ENCODE measurements around the gene HES2.
A peak's percentile ranks its signal among the peaks of the same experiment; 100 is the strongest.

HES2 gene

GRCh38 chr1:6461538-6462411, 42.1 kb upstream of the HES2 start:
- no peak overlapping the region for H2BK5ac ChIP-seq (ENCODE audit: low read length)
- no peaks in the 10 kb centered on the region for H3K79me1 ChIP-seq (ENCODE audit: low read length)
- no peak overlapping the region for H3K18ac ChIP-seq (ENCODE audit: low read length)
- H2BK120ac ChIP-seq (ENCODE audit: low read depth, low read length) = no peak overlapping the region
- H3K27me3 ChIP-seq (ENCODE audit: insufficient read depth, low read length, poor library complexity) = no peaks in the 10 kb centered on the region
- no peaks in the 10 kb centered on the region for H3K36me3 ChIP-seq (ENCODE audit: control insufficient read depth, insufficient read depth, low read length)
- H3K56ac ChIP-seq (ENCODE audit: low read length) = no peak overlapping the region
- no peak overlapping the region for H3K23ac ChIP-seq (ENCODE audit: low read length)
- no peak overlapping the region for H2BK15ac ChIP-seq (replicated peaks; ENCODE audit: low read depth)
- no peak for DNase-seq
- H3K27ac ChIP-seq (ENCODE audit: low read depth, low read length) = no peak overlapping the region
- no peak overlapping the region for H3K4me3 ChIP-seq (ENCODE audit: low read length)
- no peak overlapping the region for H2AK5ac ChIP-seq (ENCODE audit: low read length)
- no peaks in the 10 kb centered on the region for H3K79me2 ChIP-seq (ENCODE audit: control insufficient read depth, insufficient read depth, low read length)
- no peak overlapping the region for H4K8ac ChIP-seq (ENCODE audit: low read depth, low read length)
- no peak overlapping the region for H3K4me2 ChIP-seq (ENCODE audit: low read length)
- H3K9ac ChIP-seq (ENCODE audit: low read length) = no peak overlapping the region
- H3K4ac ChIP-seq (ENCODE audit: low read depth, low read length) = no peak overlapping the region
- no CpG with 5 or more reads among the region's 48 CpGs for WGBS (ENCODE audit: extremely low coverage, insufficient coverage, low lambda C conversion rate)
- H3K4me1 ChIP-seq (ENCODE audit: control insufficient read depth, low read depth, low read length) = no peaks in the 10 kb centered on the region
- no peak overlapping the region for H4K5ac ChIP-seq (ENCODE audit: low read length)

GRCh38 chr1:6461051-6461530, 41.4 kb upstream of the HES2 start:
- no peaks in the 10 kb centered on the region for H3K79me1 ChIP-seq (ENCODE audit: low read length)
- H3K4ac ChIP-seq (ENCODE audit: low read depth, low read length) = no peak overlapping the region
- no peak overlapping the region for H2AK5ac ChIP-seq (ENCODE audit: low read length)
- no peak overlapping the region for H2BK15ac ChIP-seq (replicated peaks; ENCODE audit: low read depth)
- H3K56ac ChIP-seq (ENCODE audit: low read length) = no peak overlapping the region
- H3K27ac ChIP-seq (ENCODE audit: low read depth, low read length) = no peak overlapping the region
- no peak overlapping the region for H3K23ac ChIP-seq (ENCODE audit: low read length)
- no peaks in the 10 kb centered on the region for H3K36me3 ChIP-seq (ENCODE audit: control insufficient read depth, insufficient read depth, low read length)
- no peak overlapping the region for H4K8ac ChIP-seq (ENCODE audit: low read depth, low read length)
- no peaks in the 10 kb centered on the region for H3K79me2 ChIP-seq (ENCODE audit: control insufficient read depth, insufficient read depth, low read length)
- H2BK120ac ChIP-seq (ENCODE audit: low read depth, low read length) = no peak overlapping the region
- H3K9ac ChIP-seq (ENCODE audit: low read length) = no peak overlapping the region
- H3K18ac ChIP-seq (ENCODE audit: low read length) = no peak overlapping the region
- no peaks in the 10 kb centered on the region for H3K27me3 ChIP-seq (ENCODE audit: insufficient read depth, low read length, poor library complexity)
- H3K4me2 ChIP-seq (ENCODE audit: low read length) = no peak overlapping the region
- H3K4me3 ChIP-seq (ENCODE audit: low read length) = no peak overlapping the region
- no peak overlapping the region for H2BK5ac ChIP-seq (ENCODE audit: low read length)
- H4K5ac ChIP-seq (ENCODE audit: low read length) = no peak overlapping the region
- H3K4me1 ChIP-seq (ENCODE audit: control insufficient read depth, low read depth, low read length) = no peaks in the 10 kb centered on the region
- WGBS (ENCODE audit: extremely low coverage, insufficient coverage, low lambda C conversion rate) = no CpG with 5 or more reads among the region's 40 CpGs
- DNase-seq = no peak

- H3K23ac ChIP-seq (ENCODE audit: low read length) = no peak overlapping the region
- H2AK5ac ChIP-seq (ENCODE audit: low read length) = no peak overlapping the region
- no peaks in the 10 kb centered on the region for H3K79me2 ChIP-seq (ENCODE audit: control insufficient read depth, insufficient read depth, low read length)
- no peaks in the 10 kb centered on the region for H3K36me3 ChIP-seq (ENCODE audit: control insufficient read depth, insufficient read depth, low read length)
- no peak overlapping the region for H3K9ac ChIP-seq (ENCODE audit: low read length)
- H3K27me3 ChIP-seq (ENCODE audit: insufficient read depth, low read length, poor library complexity) = no peaks in the 10 kb centered on the region
- H3K27ac ChIP-seq (ENCODE audit: low read depth, low read length) = no peak overlapping the region
- no peak overlapping the region for H3K4ac ChIP-seq (ENCODE audit: low read depth, low read length)
- H3K79me1 ChIP-seq (ENCODE audit: low read length) = no peaks in the 10 kb centered on the region
- no peak overlapping the region for H3K4me3 ChIP-seq (ENCODE audit: low read length)
- DNase-seq = no peak
- H4K5ac ChIP-seq (ENCODE audit: low read length) = no peak overlapping the region
- H4K8ac ChIP-seq (ENCODE audit: low read depth, low read length) = no peak overlapping the region
- H3K56ac ChIP-seq (ENCODE audit: low read length) = peak overlapping the region; percentile 30
- no peaks in the 10 kb centered on the region for H3K4me1 ChIP-seq (ENCODE audit: control insufficient read depth, low read depth, low read length)
- WGBS (ENCODE audit: extremely low coverage, insufficient coverage, low lambda C conversion rate) = no CpG with 5 or more reads among the region's 39 CpGs
- no peak overlapping the region for H2BK120ac ChIP-seq (ENCODE audit: low read depth, low read length)
- H3K18ac ChIP-seq (ENCODE audit: low read length) = peak overlapping the region; percentile 16
- no peak overlapping the region for H2BK5ac ChIP-seq (ENCODE audit: low read length)
- no peak overlapping the region for H3K4me2 ChIP-seq (ENCODE audit: low read length)
- no peak overlapping the region for H2BK15ac ChIP-seq (replicated peaks; ENCODE audit: low read depth)
Observed at GRCh38 chr1:6460301-6461050, 40.8 kb upstream of the HES2 start.

GRCh38 chr1:6459850-6460265, 40.1 kb upstream of the HES2 start:
- H4K5ac ChIP-seq (ENCODE audit: low read length) = no peak overlapping the region
- peak; percentile 38 for DNase-seq
- peak overlapping the region; percentile 31 for H3K9ac ChIP-seq (ENCODE audit: low read length)
- no CpG with 5 or more reads among the region's 18 CpGs for WGBS (ENCODE audit: extremely low coverage, insufficient coverage, low lambda C conversion rate)
- H3K36me3 ChIP-seq (ENCODE audit: control insufficient read depth, insufficient read depth, low read length) = no peaks in the 10 kb centered on the region
- H4K8ac ChIP-seq (ENCODE audit: low read depth, low read length) = no peak overlapping the region
- H3K4me1 ChIP-seq (ENCODE audit: control insufficient read depth, low read depth, low read length) = no peaks in the 10 kb centered on the region
- peak overlapping the region; percentile 16 for H3K18ac ChIP-seq (ENCODE audit: low read length)
- H3K27ac ChIP-seq (ENCODE audit: low read depth, low read length) = no peak overlapping the region
- no peak overlapping the region for H3K23ac ChIP-seq (ENCODE audit: low read length)
- no peaks in the 10 kb centered on the region for H3K27me3 ChIP-seq (ENCODE audit: insufficient read depth, low read length, poor library complexity)
- H2AK5ac ChIP-seq (ENCODE audit: low read length) = no peak overlapping the region
- H3K4ac ChIP-seq (ENCODE audit: low read depth, low read length) = no peak overlapping the region
- H3K79me1 ChIP-seq (ENCODE audit: low read length) = no peaks in the 10 kb centered on the region
- H2BK5ac ChIP-seq (ENCODE audit: low read length) = no peak overlapping the region
- no peak overlapping the region for H2BK15ac ChIP-seq (replicated peaks; ENCODE audit: low read depth)
- no peaks in the 10 kb centered on the region for H3K79me2 ChIP-seq (ENCODE audit: control insufficient read depth, insufficient read depth, low read length)
- no peak overlapping the region for H3K4me2 ChIP-seq (ENCODE audit: low read length)
- no peak overlapping the region for H3K56ac ChIP-seq (ENCODE audit: low read length)
- no peak overlapping the region for H2BK120ac ChIP-seq (ENCODE audit: low read depth, low read length)
- no peak overlapping the region for H3K4me3 ChIP-seq (ENCODE audit: low read length)

- Histone ChIP-seq H3K27me3 (ENCODE audit: insufficient read depth, low read length, poor library complexity) (no peaks in the 10 kb centered on the region), H3K4me3 (ENCODE audit: low read length) (no peak overlapping the region), H3K27ac (ENCODE audit: low read depth, low read length) (no peak overlapping the region), H2BK15ac (replicated peaks; ENCODE audit: low read depth) (no peak overlapping the region), H3K79me2 (ENCODE audit: control insufficient read depth, insufficient read depth, low read length) (no peaks in the 10 kb centered on the region), H4K5ac (ENCODE audit: low read length) (no peak overlapping the region), H4K8ac (ENCODE audit: low read depth, low read length) (no peak overlapping the region), H2BK120ac (ENCODE audit: low read depth, low read length) (no peak overlapping the region), H3K4me1 (ENCODE audit: control insufficient read depth, low read depth, low read length) (no peaks in the 10 kb centered on the region), H3K79me1 (ENCODE audit: low read length) (no peaks in the 10 kb centered on the region), H3K56ac (ENCODE audit: low read length) (no peak overlapping the region), H3K36me3 (ENCODE audit: control insufficient read depth, insufficient read depth, low read length) (no peaks in the 10 kb centered on the region), H3K9ac (ENCODE audit: low read length) (no peak overlapping the region), H3K4me2 (ENCODE audit: low read length) (no peak overlapping the region), H2BK5ac (ENCODE audit: low read length) (no peak overlapping the region), H2AK5ac (ENCODE audit: low read length) (no peak overlapping the region), H3K18ac (ENCODE audit: low read length) (no peak overlapping the region), H3K23ac (ENCODE audit: low read length) (no peak overlapping the region), H3K4ac (ENCODE audit: low read depth, low read length) (no peak overlapping the region)
- WGBS (ENCODE audit: extremely low coverage, insufficient coverage, low lambda C conversion rate) = no CpG with 5 or more reads among the region's 11 CpGs
- DNase-seq = peak; percentile 48
Observed at GRCh38 chr1:6456800-6457466, 37.2 kb upstream of the HES2 start.

Data from mesendoderm (in vitro differentiated cells).